ENCODE measurements around the gene OR10G2.

Gene OR10G2

DNA sequence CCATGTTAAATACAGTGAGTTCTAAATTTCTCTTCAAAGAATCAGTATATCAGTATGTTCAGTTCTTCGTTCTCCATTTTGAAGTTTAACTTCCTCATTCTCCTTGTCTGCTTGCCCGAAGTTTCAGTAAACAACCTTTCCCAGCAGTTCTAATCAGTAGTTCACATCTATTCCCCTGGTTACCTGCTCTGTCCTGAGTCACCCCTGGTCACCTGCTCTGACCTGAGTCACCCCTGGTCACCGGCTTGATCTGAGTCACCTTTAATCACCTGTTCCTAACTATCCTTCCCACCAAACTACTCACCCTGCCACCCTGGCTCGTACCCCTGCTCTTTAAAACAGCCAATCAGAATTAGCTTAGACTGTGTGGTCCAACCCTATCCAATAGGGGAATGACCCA is 45.4 kb downstream of the OR10G2 start:
- no peak for DNase-seq (ENCODE audit: low read depth)
- TF ChIP-seq, protein P1, sequence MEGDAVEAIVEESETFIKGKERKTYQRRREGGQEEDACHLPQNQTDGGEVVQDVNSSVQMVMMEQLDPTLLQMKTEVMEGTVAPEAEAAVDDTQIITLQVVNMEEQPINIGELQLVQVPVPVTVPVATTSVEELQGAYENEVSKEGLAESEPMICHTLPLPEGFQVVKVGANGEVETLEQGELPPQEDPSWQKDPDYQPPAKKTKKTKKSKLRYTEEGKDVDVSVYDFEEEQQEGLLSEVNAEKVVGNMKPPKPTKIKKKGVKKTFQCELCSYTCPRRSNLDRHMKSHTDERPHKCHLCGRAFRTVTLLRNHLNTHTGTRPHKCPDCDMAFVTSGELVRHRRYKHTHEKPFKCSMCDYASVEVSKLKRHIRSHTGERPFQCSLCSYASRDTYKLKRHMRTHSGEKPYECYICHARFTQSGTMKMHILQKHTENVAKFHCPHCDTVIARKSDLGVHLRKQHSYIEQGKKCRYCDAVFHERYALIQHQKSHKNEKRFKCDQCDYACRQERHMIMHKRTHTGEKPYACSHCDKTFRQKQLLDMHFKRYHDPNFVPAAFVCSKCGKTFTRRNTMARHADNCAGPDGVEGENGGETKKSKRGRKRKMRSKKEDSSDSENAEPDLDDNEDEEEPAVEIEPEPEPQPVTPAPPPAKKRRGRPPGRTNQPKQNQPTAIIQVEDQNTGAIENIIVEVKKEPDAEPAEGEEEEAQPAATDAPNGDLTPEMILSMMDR (IDR thresholded peaks at IDR 0.05; ENCODE audit: low read length, missing control alignments) = no peak
- H3K4me3 ChIP-seq (replicated peaks; ENCODE audit: low read depth, low read length) = no peak overlapping the region
